ENCODE results near the gene PDE12.
"Not testable (repeated sequence)": the region's sequence is repeated elsewhere in the genome, so short reads cannot be mapped to it uniquely, and the experiment has no call there.

Gene PDE12

GRCh38 chr3:57587905-57588304 lies 31.8 kb downstream of the PDE12 start:
- DNase-seq: no peak

GRCh38 chr3:57592306-57592705 lies 36.2 kb downstream of the PDE12 start:
- no peak for DNase-seq

- no peak for DNase-seq
Measured at GRCh38 chr3:57594144-57594543, 38.1 kb downstream of the PDE12 start.

GRCh38 chr3:57594576-57594975 lies 38.5 kb downstream of the PDE12 start:
- DNase-seq: no peak

- peak; percentile 42 for DNase-seq
Measured at GRCh38 chr3:57596495-57597126, 40.5 kb downstream of the PDE12 start.

GRCh38 chr3:57597127-57597923 lies 41.3 kb downstream of the PDE12 start, which contains the start of gene ARF4:
Gene ARF4, minus strand, starts transcription at chr3:57597344. Its CDS starts 204 bp downstream, at chr3:57597140.
- peak; percentile 99 for DNase-seq

GRCh38 chr3:57598765-57599360 lies 42.8 kb downstream of the PDE12 start:
- DNase-seq: no peak

- DNase-seq: no peak
Measured at GRCh38 chr3:57600195-57600594, 44.1 kb downstream of the PDE12 start.

GRCh38 chr3:57604971-57605370 lies 48.9 kb downstream of the PDE12 start:
- DNase-seq: no peak

GRCh38 chr3:57605683-57606082 lies 49.6 kb downstream of the PDE12 start:
- DNase-seq: no peak

GRCh38 chr3:57611870-57612269 lies 55.8 kb downstream of the PDE12 start:
- DNase-seq: not testable (repeated sequence)

- no peak for DNase-seq
Measured at GRCh38 chr3:57616233-57616632, 60.2 kb downstream of the PDE12 start.
